Measurements from ENCODE around the gene C5orf58. TPM values are rescaled to one million over a fixed set of nuclear protein-coding genes. Genes with fewer than 3 reads are reported as not detected.

The C5orf58 gene
- total and polyA plus RNA-seq, 10 of the 15 experiments (the other 5 are each of a cell fraction or from before 2014, with no cell fraction given) = 0.13 to 0.27 (median 0.26) TPM; not detected in 7

GRCh38 chr5:170184737-170185136 is 48.0 kb upstream of the C5orf58 start (continued):
- TF ChIP-seq HSF1 (IDR thresholded peaks at IDR 0.05; ENCODE audit: low read depth, low read length) = no peak
- no peak for TF ChIP-seq CBX3 (IDR thresholded peaks at IDR 0.05; ENCODE audit: borderline replicate concordance, low read depth)

GRCh38 chr5:170186156-170186555 is 46.6 kb upstream of the C5orf58 start:
- POLR2A ChIA-PET = no interaction called here
- BruUV-seq (replicated peaks) = no TSS peak
- Histone ChIP-seq H3K4me2 (ENCODE audit: control insufficient read depth, insufficient read depth) (no peak overlapping the region), H3K79me2 (ENCODE audit: control insufficient read depth, insufficient read depth, low read length) (no peaks in the 10 kb centered on the region), H3K4me1 (ENCODE audit: control insufficient read depth, insufficient read depth, low read length) (no peaks in the 10 kb centered on the region), H3K27me3 (replicated peaks in 1 of 2; ENCODE audit: control insufficient read depth in 2 of 2, insufficient read depth in 2 of 2, low read length in 1 of 2) (peaks cover 0 to 2% of the 10 kb centered on the region in 2 experiments; a peak in 1 of 4 replicates), H2AFZ (ENCODE audit: control insufficient read depth, low read depth, low read length) (no peak overlapping the region), H4K20me1 (ENCODE audit: control insufficient read depth, insufficient read depth) (no peaks in the 10 kb centered on the region; the same call in 1 of the 2 replicates), H3K4me3 (no peak overlapping the region), H3K27ac (ENCODE audit: control insufficient read depth, insufficient read depth) (no peak overlapping the region), H3K9ac (ENCODE audit: control insufficient read depth, insufficient read depth, low read length) (no peak overlapping the region), H3K36me3 (ENCODE audit: control insufficient read depth in 2 of 2, insufficient read depth in 2 of 2, low read length in 1 of 2) (no peaks in the 10 kb centered on the region), H3K9me3 (replicated peaks; ENCODE audit: control insufficient read depth, insufficient read depth, low read length) (no peaks in the 10 kb centered on the region)
- ATAC-seq = no peak
- 0% methylated on average over 3 of the region's 3 CpGs for WGBS (ENCODE audit: insufficient coverage, insufficient replicate concordance, low lambda C conversion rate, missing lambda C conversion rate)
- no peak for FAIRE-seq
- TF ChIP-seq CUX1 (IDR thresholded peaks at IDR 0.05; ENCODE audit: insufficient replicate concordance, low read depth, low read length) (no peak), BACH1 (IDR thresholded peaks at IDR 0.05; ENCODE audit: borderline replicate concordance) (no peak), SP1 (IDR thresholded peaks at IDR 0.05; ENCODE audit: low read depth, low read length) (no peak), ATF7 (IDR thresholded peaks at IDR 0.05; ENCODE audit: low read depth) (no peak), ASH2L (IDR thresholded peaks at IDR 0.05; ENCODE audit: borderline replicate concordance, low read depth) (no peak), MXI1 (IDR thresholded peaks at IDR 0.05; ENCODE audit: low read depth, low read length) (no peak), MEF2B (IDR thresholded peaks at IDR 0.05; ENCODE audit: partially characterized antibody, poor library complexity, severe bottlenecking) (no peak), TBL1XR1 (IDR thresholded peaks at IDR 0.05; ENCODE audit: low read depth, low read length) (no peak), ZNF217 (IDR thresholded peaks at IDR 0.05) (no peak)
- intact Hi-C loops (cut with micrococcal nuclease; ENCODE audit: unreplicated experiment) = no loop called here
- in situ Hi-C loops (cut with MboI) = loop anchor here (10.0 kb wide), 1 partner anchor 491 kb away; no protein-coding TSS in a partner anchor
- SMC1A ChIA-PET (ENCODE audit: uncharacterized antibody, unreplicated experiment) = interaction anchor here (0.7 to 4.8 kb wide), 3 partner anchors 10 to 85 kb away, joined by 3 to 35 read pairs (median 5); no protein-coding TSS in a partner anchor
- no peak for DNase-seq (ENCODE audit: low read depth, low spot score)
- CTCF ChIA-PET = interaction anchor here (1.4 to 5.1 kb wide), 5 partner anchors 10 to 605 kb away, joined by 3 to 80 read pairs (median 6); no protein-coding TSS in a partner anchor
- RAD21 ChIA-PET (ENCODE audit: unreplicated experiment) = no interaction called here

Data from GM12878 (cell line).